Measurements from ENCODE around the gene MRPL51.

The MRPL51 gene

DNA sequence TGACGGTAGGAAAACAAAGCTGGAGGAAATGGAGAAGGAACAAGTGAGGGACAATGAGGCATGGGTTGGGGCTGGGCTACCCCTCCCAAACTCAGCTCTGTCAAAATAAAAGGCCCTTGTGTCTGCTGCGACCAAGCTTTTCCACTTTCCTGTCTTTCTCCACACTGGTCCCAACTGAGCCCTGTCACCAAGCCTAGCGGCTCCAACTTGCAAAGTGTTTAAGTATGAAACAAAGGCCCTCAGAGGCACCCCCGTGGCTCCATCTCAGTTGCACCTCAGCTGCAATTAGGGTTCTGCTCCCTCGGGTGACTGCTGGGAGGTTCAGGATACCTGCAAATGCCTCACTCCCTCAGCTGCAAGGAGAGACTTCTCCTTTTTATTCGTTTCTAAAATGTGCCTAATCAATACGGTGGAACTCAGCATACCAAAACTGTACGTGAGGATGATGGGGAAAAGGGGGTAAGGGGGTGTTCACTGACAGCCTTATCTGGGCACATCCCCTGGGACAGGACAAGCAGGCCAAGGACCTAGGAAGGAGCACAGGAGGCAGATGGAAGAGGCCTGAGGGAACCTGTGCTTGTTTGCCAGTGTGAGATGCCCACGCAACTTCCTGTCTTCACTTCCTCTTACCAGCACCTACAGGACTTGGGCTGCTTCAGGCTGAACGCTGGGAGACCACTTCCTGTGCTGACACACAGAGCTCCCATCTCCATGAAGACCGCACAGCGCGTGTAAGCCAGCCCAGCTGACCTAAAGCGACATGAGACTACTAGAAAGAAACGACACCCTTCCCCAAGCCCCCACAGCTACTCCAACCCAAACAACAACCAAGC lies 31.4 kb downstream of the MRPL51 start:
- DNase-seq (ENCODE audit: low spot score): no peak

DNA sequence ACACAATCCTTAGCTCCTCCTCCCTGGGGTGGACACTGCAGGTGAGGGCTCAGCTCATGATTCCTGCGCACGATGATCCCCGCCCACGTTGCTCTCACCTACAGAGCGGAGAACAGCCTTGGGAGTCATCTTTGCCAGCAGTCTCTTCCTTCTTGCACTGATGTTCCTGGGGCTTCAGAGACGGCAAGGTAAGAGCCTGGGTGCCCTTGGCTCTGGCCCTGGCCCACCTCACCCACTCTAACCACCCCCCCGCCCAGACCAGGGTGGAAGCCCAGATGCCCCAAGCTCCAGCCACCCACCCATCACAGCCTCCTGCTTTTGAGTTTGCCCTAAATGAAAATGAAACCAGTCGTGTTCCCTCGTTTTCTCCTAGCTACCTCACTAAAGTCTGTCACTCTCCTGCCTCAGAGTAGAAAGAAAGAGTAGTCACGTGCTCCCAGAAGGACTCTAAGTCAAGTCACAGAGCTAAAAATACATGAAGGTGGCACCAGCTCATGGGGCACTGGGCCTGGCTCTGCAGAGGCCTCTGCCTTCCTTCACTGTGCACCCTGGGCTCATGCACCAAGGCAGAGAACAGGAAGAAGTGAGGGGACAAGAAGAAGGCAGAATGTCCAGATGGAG lies 32.2 kb downstream of the MRPL51 start:
- DNase-seq (ENCODE audit: low spot score): no peak

DNA sequence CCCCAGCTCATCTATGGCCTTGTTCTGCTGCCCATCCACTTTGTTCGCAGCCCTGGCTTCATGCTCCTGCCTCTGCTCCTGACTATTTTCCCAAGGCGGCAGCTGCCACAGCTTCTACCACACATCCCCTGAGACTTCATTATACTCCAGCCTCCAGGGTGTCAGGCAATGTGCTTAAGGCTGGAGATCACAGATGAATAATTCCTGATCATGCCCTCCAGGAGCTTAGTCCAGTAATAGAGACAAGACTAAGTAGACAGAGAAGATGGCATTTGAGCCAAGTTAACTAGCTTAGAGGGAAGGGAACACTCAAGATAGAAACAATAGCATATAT lies 34.1 kb downstream of the MRPL51 start:
- no peak for DNase-seq (ENCODE audit: low spot score)

DNA sequence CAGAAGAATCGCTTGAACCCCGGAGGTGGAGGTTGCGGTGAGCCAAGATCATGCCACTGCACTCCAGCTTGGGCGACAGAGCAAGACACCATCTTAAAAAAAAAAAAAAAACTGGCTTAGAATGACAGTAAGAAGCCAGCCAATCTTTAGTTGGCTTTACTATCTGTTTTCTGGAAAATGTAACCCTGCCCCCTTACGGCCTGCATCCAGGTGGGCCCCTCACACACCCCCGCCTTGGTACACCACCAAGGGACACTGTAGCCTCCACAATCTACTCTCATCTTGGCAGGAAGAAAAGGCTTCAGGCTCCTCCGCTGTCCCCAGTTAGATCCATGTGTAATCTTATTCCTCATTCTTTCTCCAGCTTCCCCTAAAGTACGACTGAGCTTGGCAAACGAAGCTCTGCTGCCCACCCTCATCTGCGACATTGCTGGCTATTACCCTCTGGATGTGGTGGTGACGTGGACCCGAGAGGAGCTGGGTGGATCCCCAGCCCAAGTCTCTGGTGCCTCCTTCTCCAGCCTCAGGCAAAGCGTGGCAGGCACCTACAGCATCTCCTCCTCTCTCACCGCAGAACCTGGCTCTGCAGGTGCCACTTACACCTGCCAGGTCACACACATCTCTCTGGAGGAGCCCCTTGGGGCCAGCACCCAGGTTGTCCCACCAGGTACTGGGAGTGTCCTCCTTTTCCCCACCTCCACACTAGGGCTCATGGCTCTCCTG lies 34.6 kb downstream of the MRPL51 start:
- DNase-seq (ENCODE audit: low spot score): no peak

DNA sequence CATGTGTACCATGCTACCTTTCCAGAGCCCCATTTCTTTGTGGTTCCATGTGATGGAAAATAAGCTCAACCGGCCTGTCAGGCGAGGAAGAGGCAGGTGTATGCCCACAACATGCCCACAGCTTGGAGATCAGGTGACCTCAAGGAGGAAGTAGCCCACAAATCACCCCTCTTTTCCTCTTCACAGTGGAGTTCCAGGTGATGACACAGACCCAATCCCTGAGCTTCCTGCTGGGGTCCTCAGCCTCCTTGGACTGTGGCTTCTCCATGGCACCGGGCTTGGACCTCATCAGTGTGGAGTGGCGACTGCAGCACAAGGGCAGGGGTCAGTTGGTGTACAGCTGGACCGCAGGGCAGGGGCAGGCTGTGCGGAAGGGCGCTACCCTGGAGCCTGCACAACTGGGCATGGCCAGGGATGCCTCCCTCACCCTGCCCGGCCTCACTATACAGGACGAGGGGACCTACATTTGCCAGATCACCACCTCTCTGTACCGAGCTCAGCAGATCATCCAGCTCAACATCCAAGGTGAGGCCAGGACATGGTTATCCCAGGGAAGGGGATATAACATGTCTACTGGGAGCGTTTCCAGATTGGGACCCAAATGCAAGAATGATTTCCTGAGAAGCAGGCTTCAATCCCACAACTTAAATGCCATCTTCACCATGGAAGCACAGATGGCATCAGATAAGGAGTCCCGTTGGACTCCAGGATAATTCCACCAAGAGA lies 35.7 kb downstream of the MRPL51 start:
- DNase-seq (ENCODE audit: low spot score): no peak

DNA sequence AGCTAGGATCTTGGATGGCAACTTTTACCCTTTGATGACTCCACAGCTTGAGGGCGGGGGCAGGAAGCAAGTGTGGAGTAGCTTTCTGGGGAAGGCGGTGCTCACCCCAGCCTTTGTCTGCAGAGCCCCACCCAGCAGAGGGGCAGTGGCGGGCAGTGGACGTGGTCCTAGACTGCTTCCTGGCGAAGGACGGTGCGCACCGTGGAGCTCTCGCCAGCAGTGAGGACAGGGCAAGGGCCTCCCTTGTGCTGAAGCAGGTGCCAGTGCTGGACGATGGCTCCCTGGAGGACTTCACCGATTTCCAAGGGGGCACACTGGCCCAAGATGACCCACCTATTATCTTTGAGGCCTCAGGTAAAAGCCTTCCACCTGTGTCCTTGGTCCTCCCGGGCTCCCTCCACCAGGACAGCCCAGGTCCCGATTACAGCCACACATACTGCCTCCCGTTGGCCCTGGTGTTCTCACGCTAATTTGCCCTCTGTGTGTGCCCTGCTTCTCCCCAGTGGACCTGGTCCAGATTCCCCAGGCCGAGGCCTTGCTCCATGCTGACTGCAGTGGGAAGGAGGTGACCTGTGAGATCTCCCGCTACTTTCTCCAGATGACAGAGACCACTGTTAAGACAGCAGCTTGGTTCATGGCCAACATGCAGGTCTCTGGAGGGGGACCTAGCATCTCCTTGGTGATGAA lies 40.0 kb downstream of the MRPL51 start:
- no peak for DNase-seq (ENCODE audit: low spot score)

DNA sequence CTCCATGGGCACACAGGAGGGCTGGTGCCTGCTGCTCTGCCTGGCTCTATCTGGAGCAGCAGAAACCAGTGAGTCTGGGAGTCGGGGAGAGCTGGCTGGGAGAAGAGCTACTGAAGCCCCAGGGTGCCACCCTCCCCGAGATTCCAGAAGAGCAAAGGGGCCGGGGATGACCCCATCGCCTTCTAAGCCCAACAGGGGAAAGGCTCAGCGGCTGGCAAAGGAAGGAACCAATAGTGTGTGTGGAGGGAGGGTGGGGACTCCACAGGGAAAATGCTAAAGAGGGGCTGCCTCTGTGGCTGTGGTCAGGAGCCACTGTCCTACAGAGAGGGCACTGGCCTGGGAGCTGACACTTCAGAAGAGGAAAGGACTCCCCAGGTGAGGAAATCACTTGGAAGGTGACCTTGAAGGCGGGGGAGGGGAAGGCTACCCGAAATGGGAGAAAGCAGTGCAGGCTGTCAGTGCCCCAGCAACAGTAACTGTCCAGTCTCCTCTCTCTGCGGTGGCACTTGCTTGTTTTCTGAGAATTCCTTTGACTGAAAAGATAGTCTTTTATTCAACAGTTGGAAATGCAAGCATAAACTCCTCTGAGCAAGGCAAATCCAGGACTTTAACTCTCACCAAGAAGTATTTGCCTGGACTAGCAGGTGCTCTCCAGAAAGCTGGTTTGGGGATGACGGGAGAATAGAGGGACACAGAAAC lies 40.7 kb downstream of the MRPL51 start:
- DNase-seq (ENCODE audit: low spot score): no peak

DNA sequence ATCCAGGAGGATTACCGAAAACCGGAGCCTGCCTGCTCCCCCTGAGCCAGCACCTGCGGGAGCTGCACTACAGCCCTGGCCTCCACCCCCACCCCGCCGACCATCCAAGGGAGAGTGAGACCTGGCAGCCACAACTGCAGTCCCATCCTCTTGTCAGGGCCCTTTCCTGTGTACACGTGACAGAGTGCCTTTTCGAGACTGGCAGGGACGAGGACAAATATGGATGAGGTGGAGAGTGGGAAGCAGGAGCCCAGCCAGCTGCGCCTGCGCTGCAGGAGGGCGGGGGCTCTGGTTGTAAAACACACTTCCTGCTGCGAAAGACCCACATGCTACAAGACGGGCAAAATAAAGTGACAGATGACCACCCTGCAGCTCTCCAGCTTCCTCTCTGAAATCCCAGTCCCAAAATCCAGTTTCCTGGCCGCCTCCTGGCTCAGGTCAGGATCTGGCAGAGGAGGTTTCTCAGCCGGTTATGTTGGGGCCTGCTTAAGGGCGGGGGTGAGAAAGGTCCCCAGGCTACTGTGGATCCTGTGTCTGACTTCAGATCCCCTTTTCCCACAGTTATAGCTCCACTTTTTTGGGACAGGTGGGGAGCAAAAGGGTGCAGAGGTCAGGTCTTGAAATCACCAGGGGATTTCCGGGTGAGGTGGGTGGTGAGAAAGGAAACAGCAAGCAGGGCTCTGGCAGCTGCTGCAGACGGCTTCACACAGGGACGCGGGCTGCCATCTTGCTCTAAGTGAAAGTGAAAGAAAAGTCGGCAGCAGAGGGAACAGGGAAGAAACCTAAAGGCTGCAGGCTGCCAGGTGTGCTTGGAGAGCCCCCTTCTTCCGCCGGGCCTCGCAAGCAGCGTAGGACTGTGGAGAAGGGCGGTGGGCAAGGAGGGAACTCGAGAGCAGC lies 41.5 kb downstream of the MRPL51 start, which contains the start of gene TAPBPL:
Gene TAPBPL (plus strand): TSS at position 695 of the 897 bp plus-strand sequence. CDS start 207 bp downstream, outside the sequence.
- DNase-seq (ENCODE audit: low spot score): peak; percentile 82

DNA sequence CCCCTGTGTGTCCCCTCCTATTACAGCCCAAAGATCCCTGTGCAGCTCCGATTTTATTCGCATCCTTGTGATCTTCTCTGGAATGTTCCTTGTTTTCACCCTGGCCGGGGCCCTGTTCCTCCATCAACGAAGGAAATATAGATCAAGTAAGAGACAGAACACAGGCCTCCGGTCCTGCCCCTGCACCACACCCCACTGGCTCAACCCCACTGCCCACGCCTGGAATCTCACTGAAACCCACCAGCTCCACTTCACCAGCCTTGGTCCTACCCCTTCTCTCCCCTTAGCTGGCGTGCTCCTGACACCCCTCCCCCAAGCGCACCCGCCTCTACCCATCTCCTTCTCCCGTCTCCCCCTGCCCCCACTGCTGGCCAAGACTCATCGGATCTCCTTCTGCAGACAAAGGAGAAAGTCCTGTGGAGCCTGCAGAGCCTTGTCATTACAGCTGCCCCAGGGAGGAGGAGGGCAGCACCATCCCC lies 42.2 kb downstream of the MRPL51 start:
- DNase-seq (ENCODE audit: low spot score): no peak

DNA sequence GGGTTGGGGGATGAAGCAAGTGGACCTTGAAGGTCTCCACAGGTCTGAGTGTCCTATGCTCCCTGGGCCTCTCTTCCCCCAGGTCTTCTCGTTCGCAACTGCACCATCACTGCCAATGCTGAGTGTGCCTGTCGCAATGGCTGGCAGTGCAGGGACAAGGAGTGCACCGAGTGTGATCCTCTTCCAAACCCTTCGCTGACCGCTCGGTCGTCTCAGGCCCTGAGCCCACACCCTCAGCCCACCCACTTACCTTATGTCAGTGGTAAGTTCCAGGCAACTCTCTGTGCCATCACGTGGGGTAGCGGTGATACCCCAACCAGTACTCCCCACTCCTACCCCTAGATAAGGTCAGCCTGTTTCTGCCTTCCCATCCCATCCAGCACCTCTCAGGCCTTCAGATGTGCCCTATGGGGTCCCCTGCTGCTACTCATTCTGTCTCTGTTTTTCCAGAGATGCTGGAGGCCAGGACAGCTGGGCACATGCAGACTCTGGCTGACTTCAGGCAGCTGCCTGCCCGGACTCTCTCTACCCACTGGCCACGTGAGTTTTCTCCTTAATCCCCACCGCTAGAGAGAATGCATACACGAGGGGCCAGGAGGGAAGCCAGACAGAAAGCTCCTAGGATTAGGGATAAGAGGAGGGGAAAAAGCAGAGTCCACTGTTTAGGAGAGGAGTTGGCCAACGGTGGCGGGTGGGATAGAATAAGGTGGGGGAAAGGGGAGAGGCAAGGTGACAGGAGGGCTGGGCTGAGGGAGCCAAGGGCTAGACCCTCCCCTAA lies 42.8 kb downstream of the MRPL51 start:
- no peak for DNase-seq (ENCODE audit: low spot score)

DNA sequence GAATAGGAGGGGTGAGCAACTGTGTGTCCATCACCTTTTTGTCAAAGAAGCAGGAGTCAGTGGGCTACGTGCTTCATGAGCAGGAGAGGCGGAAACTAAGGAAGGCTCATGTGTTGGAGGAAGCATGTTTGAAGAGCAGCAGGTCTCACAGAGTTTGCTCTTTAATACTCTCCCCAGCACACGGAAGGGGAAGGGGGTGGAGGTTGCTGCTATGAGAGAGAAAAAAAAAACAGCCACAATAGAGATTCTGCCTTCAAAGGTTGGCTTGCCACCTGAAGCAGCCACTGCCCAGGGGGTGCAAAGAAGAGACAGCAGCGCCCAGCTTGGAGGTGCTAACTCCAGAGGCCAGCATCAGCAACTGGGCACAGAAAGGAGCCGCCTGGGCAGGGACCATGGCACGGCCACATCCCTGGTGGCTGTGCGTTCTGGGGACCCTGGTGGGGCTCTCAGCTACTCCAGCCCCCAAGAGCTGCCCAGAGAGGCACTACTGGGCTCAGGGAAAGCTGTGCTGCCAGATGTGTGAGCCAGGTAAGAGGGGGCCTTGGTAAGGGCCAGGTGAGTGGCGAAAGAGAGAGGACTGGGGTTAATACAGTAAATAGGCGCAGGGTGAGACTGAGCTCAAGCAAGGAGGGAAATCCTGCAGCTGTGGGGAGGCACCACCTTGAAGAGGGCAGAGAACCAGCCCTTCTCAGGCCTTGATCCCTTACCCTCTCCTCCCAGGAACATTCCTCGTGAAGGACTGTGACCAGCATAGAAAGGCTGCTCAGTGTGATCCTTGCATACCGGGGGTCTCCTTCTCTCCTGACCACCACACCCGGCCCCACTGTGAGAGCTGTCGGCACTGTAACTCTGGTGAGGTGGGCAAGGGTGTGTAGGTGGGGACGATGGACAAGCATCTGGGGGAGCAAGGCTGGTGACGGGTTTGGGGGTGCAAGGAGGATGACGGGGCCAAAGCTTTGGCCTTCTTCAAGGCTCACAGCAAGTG lies 48.1 kb downstream of the MRPL51 start, which contains the start of gene CD27:
Gene CD27 (plus strand): TSS at position 252 of the 985 bp plus-strand sequence. CDS start 141 bp downstream, at position 393.
- DNase-seq (ENCODE audit: low spot score): no peak

DNA sequence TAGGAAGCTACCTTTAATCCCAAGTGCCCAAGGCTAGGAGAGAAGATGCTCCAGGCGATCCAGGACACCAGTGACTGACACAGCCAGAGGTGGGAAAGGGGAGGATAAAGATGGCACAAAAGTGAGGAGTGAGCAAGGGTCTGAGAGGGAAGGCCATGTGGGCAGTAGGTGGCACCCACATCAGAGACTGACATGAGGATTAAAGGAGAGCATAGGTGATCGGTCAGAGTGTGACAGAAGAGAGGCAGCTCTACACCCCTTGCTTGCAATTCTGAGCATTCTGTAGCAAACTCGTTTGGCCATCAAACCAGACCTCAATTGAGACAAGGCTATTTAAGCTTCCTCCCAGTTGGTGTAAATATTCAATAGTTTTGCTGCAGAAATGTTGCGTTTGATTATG lies 49.0 kb downstream of the MRPL51 start:
- DNase-seq (ENCODE audit: low spot score): no peak

DNA sequence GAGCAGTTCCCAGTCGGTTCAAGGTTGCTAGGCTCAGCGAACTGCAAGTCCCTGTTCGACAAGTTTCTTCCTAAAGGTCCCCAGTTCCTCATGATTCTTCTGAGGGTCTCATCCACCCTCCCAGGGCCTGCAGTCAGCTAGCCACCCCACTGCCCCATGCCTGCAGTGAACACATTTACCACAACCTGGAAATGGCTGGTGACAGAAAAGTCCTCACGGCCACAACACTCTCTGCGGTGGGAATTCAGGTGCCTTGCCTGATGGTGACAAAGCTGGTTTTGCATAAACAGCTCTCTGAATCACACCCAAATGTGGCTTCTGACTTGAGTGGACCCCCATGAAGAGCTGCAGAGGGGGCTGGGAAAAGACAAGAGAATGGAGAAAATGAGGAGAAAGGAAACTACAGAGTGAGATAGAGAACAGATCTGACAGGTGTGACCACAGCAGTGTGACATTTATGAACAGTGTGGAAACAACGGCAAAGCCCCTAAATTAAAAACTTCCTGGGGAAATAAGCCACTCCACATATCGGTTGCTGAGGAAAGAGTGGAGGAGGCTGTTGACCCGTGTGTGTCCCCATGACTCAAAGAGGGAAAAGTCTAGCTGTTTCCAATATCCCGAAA lies 49.6 kb downstream of the MRPL51 start:
- no peak for DNase-seq (ENCODE audit: low spot score)

DNA sequence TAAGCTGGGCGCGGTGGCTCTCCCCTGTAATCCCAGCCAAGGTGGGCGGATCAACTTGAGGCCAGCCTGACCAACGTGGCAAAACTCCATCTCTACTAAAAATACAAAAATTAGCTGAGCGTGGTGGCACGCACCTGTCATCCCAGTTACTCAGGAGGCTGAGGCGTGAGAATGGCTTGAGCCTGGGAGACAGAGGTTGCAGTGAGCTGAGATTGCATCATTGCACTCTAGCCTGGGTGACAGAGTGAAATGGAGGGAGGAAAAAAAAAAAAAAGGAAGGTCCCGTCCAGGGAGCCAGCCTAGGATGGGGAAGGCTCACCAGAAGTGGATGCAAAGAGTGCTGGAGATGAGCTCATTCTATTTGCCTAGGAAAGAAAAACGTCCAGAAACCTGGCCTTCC lies 50.2 kb downstream of the MRPL51 start:
- no peak for DNase-seq (ENCODE audit: low spot score)

All from hematopoietic multipotent progenitor cell treated with erythropoietin and hydrocortisone succinate and interleukin-3 and kit ligand, for 17 days (in vitro differentiated cells).